Thoracic aorta (tissue), 2 donors: ENCODE measurements around the gene H2BK1. TPM values are rescaled to one million over a fixed set of nuclear protein-coding genes. Genes with fewer than 3 reads are reported as not detected.

Experiments
- ATAC-seq: fragments of 150-250 bp; one replicate; pipeline ENCODE4 v1.8.0; 2017; ENCODE audit warnings: low read depth; ENCODE audit not compliant: insufficient number of reproducible peaks, low FRiP score
- DNase-seq: peaks from one replicate; pipeline ENCODE4 v3.0.0-alpha.2; 2020; ENCODE audit warnings: low spot score
- H3K27ac ChIP-seq, 2 donors: fragments of 200-600 bp; sonication (generic); 1 replicate in 1 of 2; 2 replicates in 1 of 2; pipeline ENCODE4 v1.5.1; 2016; ENCODE audit warnings: mild to moderate bottlenecking in 2 of 2, moderate library complexity in 2 of 2
- H3K27me3 ChIP-seq: fragments of 200-600 bp; sonication (generic); replicated peaks from 2 replicates; pipeline ENCODE4 v1.6.0; 2016; ENCODE audit warnings: mild to moderate bottlenecking; ENCODE audit not compliant: insufficient read depth
- H3K36me3 ChIP-seq: fragments of 200-600 bp; sonication (generic); one replicate; pipeline ENCODE4 v1.5.1; 2016
- H3K4me1 ChIP-seq, 2 donors: fragments of 200-600 bp; sonication (generic); 1 replicate in 1 of 2; 2 replicates in 1 of 2; pipeline versions ENCODE4 v1.5.1 to v1.6.0; 2016; ENCODE audit warnings: low read depth in 2 of 2, mild to moderate bottlenecking in 1 of 2; ENCODE audit not compliant: control insufficient read depth in 1 of 2
- H3K4me3 ChIP-seq: fragments of 200-600 bp; sonication (generic); 2 replicates; pipeline ENCODE4 v1.5.1; 2016; ENCODE audit warnings: mild to moderate bottlenecking
- H3K9me3 ChIP-seq: fragments of 200-600 bp; sonication (generic); 2 replicates; pipeline ENCODE4 v1.5.1; 2016
- total RNA-seq, 2 donors: library from RNA; depleted of rRNA; stranded (reverse); fragments of >200 nt; gene quantifications; one replicate each; pipeline versions ENCODE4 v1.1.0 to v1.2.3, GENCODE V29; 2016
- TF ChIP-seq, protein P1 (sequence below): fragments of 200-600 bp; sonication (generic); IDR thresholded peaks from one replicate; pipeline ENCODE4 v1.5.1; 2019; ENCODE audit warnings: antibody characterized with exemption

The H2BK1 gene
- total RNA-seq, 2 donors from 2014 or later = not detected

DNA sequence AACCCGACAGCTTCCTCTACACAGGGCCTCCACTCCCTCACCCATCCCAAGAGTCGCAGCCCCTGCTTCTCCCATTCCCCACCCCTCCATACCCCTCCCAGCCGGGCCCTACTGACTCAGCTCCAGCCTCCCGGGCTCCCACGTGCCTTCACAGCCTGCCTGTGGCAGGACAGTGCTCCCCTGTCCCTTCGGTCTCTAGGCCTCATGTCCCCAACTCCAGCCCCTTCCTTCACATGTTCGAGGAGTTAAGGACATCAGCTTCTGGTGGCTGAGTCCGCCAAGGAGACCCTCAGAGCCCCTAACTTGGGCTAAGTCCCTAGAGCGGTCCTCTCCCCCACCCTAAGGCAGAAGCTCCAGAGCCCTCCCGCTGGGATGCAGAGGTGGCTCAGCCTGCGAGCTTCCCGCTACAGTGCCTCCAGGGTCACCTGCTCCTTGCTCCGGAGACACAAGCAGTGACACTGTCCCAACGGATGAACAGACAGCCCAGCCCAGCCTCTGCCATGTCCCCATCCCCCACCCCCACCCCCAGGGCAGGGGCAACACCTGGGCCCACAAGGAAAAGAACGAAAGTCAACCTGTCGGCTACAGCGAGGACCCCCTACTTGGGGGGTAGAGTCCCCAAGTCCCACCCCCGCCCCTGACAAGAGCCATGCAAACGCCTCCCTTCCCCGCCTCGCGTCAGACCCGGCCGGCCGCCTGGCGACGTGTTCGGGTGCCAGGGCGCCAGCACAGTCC is 37.5 kb upstream of the H2BK1 start:
- H3K4me3 ChIP-seq = peak overlapping the region; percentile 89
- TF ChIP-seq, protein P1, sequence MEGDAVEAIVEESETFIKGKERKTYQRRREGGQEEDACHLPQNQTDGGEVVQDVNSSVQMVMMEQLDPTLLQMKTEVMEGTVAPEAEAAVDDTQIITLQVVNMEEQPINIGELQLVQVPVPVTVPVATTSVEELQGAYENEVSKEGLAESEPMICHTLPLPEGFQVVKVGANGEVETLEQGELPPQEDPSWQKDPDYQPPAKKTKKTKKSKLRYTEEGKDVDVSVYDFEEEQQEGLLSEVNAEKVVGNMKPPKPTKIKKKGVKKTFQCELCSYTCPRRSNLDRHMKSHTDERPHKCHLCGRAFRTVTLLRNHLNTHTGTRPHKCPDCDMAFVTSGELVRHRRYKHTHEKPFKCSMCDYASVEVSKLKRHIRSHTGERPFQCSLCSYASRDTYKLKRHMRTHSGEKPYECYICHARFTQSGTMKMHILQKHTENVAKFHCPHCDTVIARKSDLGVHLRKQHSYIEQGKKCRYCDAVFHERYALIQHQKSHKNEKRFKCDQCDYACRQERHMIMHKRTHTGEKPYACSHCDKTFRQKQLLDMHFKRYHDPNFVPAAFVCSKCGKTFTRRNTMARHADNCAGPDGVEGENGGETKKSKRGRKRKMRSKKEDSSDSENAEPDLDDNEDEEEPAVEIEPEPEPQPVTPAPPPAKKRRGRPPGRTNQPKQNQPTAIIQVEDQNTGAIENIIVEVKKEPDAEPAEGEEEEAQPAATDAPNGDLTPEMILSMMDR = no peak
- H3K36me3 ChIP-seq = no peaks in the 10 kb centered on the region
- H3K9me3 ChIP-seq = no peaks in the 10 kb centered on the region
- H3K27ac ChIP-seq = peak overlapping the region; percentile 96 to 99
- peaks cover 46 to 68% of the 10 kb centered on the region in 2 donors for H3K4me1 ChIP-seq
- ATAC-seq (no peak), DNase-seq (no peak)
- H3K27me3 ChIP-seq = no peaks in the 10 kb centered on the region

DNA sequence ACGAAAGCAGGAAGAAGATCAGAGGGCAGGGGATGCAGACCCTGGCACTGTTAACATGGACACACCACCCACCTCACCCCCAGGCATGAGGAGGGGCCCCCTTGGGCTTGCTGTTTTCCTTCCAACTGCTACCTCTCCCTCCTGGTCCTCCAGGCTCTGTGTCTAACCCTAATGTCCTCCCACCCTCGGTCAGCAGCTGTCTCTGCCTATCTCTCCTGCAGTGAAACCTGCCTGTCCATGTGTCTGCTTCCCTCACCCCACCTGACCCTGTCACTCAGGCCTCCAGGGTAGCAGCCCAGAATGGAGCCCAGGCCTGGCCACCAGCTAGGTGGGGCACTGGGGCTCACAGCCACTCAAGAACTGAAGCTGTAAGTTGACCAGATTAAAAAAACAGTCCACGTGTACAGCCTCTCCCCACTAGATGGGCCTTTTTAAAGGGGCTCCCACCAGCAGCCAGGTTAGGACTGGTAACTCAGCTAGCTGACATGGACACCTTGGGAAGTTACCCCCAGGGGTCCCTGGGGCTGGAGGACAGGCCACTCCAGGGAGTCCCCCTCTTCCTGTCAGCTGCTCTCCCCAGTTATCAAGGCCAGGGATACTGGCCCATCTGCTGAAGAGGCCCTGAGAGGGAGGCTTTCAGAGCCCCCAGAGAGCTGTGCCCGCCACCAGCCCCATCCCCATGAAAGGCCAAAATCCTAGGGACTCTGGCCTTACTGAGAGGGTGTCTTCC is 36.7 kb upstream of the H2BK1 start:
- DNase-seq = no peak
- TF ChIP-seq, protein P1 = no peak
- H3K9me3 ChIP-seq = no peaks in the 10 kb centered on the region
- no peaks in the 10 kb centered on the region for H3K27me3 ChIP-seq
- peaks cover 3% of the 10 kb centered on the region for H3K36me3 ChIP-seq
- peak overlapping the region; percentile 96 to 99 for H3K27ac ChIP-seq
- ATAC-seq = no peak
- H3K4me1 ChIP-seq = peaks cover 46 to 60% of the 10 kb centered on the region in 2 donors
- H3K4me3 ChIP-seq = peak overlapping the region; percentile 89

DNA sequence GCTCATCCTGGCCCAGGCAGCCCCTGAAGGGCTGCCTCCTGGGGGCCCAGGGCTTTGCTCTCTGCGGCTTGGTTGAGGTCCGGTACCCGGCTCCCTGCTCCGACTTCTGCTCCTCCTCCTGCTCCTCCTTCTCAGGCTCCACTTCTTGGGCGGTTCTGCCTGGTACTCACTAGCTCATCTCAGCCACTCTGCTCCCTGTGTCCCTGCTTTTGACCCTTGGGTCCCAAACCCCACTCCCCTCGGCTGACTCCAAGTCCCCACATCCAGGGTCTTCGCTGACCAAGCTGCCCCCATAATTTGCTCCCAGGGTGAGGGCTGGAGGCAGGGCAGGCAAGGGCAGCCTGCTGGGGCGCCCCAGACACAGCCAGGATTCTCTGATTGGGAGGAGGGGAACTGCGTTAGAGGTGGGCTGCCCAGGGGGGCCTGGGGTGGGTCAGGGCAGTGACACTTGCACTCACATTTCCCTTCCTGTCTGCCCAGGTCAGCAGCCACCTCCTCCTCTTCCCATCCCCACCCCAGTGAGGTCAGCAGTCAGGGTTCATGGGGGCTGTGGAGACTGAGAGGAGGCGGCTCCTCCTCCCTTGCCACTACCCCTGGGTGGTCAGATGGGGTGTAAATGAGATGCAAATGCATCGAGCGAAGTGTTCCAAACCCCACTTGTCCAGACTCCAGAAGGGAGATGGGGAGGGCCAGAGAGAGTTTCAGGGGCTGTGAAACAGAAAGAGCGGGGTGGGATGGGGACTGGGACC is 36.0 kb upstream of the H2BK1 start:
- no peaks in the 10 kb centered on the region for H3K27me3 ChIP-seq
- peak overlapping the region; percentile 96 to 99 for H3K27ac ChIP-seq
- peak overlapping the region; percentile 89 for H3K4me3 ChIP-seq
- no peak for DNase-seq
- TF ChIP-seq, protein P1 = no peak
- H3K36me3 ChIP-seq = peaks cover 9% of the 10 kb centered on the region
- ATAC-seq = no peak
- no peaks in the 10 kb centered on the region for H3K9me3 ChIP-seq
- H3K4me1 ChIP-seq = peaks cover 45 to 59% of the 10 kb centered on the region in 2 donors

DNA sequence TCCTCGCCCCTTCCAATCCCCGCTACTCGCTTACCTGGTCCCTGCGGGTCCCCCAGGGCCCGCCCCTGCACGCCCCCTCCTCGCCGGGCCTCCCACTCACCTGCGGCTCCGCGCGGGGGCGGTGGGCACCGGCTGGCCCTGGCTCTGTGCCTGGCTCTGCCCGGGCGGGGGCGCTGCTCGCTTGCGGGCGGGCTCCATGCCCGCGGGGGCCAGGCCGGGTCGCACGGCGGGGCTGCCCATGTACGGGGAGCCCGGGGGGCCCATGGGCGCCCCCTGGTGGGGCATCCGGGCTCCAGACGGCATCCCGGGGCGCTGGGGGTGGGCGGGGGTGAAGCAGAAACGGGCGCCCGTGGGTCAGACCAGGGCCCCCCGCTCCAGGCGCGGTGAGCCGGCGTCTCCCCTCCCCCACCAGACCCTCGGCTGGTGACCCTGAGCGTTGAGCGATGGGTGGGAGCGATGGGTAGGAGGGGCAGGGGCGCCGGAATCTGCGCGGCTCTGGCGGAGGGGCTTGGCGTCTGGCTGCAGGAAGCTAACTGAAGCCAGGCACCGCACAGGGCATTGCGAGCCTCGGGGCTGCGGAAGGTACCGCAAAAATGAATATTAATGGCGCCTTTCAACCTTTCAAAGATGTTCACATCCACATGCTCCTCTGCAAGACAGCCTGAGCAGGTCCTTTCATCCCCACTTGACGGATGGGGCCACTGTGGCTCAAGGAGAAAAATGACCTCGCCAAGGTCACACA is 35.2 kb upstream of the H2BK1 start:
- H3K9me3 ChIP-seq = no peaks in the 10 kb centered on the region
- no peak for DNase-seq
- no peaks in the 10 kb centered on the region for H3K27me3 ChIP-seq
- ATAC-seq = no peak
- peak overlapping the region; percentile 96 to 99 for H3K27ac ChIP-seq
- peaks cover 9% of the 10 kb centered on the region for H3K36me3 ChIP-seq
- TF ChIP-seq, protein P1 = peak; percentile 74
- peak overlapping the region; percentile 89 for H3K4me3 ChIP-seq
- H3K4me1 ChIP-seq = peaks cover 38 to 55% of the 10 kb centered on the region in 2 donors
